Gastroesophageal sphincter (tissue), 3 donors: Measurements from ENCODE around the gene NHS.

Experiments used
- EP300 ChIP-seq: sonication (generic); formaldehyde crosslinking; IDR thresholded peaks from one replicate; pipeline ENCODE4 v1.6.1; 2017; ENCODE audit warnings: antibody characterized with exemption, mild to moderate bottlenecking
- POLR2A ChIP-seq, 2 donors: fragments of 450-650 bp; IDR thresholded peaks; one replicate each; pipeline ENCODE4 v1.6.1; 2017; ENCODE audit warnings: antibody characterized with exemption in 2 of 2, mild to moderate bottlenecking in 2 of 2, moderate library complexity in 1 of 2
- POLR2AphosphoS5 ChIP-seq: sonication (generic); formaldehyde crosslinking; IDR thresholded peaks from one replicate; pipeline ENCODE4 v1.6.1; 2017; ENCODE audit warnings: antibody characterized with exemption
- TF ChIP-seq, protein P1 (sequence below), 4 experiments: fragments of 200-600 bp in 2 of 4; fragments of 450-650 bp in 2 of 4; sonication (generic) in 1 of 4; IDR thresholded peaks; one replicate each; pipeline ENCODE4 v1.5.1; 2017 to 2019; ENCODE audit warnings: antibody characterized with exemption in 4 of 4, mild to moderate bottlenecking in 2 of 4, moderate library complexity in 2 of 4

DNA sequence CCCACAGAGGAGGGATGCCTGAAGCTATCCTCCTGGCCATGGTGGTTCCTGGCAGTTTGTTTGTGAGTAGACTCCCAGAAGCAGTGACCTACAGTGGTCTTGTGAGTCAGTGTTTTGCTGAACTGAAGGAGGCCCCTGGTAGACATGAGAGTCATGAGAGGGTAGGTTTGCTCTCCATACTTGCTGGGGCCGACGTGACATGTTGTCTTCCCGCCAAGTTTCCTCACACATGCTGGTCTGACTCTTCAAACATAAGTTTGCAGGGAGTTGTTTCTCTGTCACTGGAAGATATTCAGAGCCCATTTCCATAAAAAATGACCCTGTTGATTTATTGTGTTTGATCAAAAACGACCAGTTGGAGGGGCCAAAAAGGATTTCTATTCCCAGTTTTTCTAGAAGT, 231.2 kb downstream of the NHS start:
- TF ChIP-seq, protein P1, sequence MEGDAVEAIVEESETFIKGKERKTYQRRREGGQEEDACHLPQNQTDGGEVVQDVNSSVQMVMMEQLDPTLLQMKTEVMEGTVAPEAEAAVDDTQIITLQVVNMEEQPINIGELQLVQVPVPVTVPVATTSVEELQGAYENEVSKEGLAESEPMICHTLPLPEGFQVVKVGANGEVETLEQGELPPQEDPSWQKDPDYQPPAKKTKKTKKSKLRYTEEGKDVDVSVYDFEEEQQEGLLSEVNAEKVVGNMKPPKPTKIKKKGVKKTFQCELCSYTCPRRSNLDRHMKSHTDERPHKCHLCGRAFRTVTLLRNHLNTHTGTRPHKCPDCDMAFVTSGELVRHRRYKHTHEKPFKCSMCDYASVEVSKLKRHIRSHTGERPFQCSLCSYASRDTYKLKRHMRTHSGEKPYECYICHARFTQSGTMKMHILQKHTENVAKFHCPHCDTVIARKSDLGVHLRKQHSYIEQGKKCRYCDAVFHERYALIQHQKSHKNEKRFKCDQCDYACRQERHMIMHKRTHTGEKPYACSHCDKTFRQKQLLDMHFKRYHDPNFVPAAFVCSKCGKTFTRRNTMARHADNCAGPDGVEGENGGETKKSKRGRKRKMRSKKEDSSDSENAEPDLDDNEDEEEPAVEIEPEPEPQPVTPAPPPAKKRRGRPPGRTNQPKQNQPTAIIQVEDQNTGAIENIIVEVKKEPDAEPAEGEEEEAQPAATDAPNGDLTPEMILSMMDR (IDR thresholded peaks at IDR 0.05): no peak
- TF ChIP-seq POLR2AphosphoS5 (no peak), POLR2A (IDR thresholded peaks at IDR 0.05) (no peak), EP300 (no peak)
